Measurements from ENCODE around the gene PHLPP1. TPM values are rescaled to one million over a fixed set of nuclear protein-coding genes. Genes with fewer than 3 reads are reported as not detected.

The PHLPP1 gene
- total RNA-seq, 1 experiment from 2014 or later: 14.1 TPM

DNA sequence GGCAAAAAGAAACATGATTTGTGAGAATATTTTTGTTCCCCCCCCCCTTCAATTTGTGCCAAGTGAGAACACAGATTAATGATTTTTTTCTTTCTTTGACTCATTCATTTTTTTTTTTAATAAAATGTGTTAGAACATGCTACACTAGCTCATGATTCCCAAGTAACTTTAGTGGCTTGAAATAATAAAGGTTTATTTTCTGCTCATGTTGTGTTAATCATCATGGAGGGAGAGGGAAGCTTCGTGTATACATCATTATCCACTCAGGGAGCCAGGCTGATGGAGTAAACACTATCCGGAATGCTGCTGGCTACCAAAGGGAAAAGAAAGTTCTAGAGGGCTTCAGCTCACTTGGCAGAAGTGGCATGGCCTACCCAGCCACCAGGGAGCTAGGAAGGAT lies 40.6 kb downstream of the PHLPP1 start:
- H4K20me1 ChIP-seq (ENCODE audit: low read length): no peaks in the 10 kb centered on the region
- H3K27me3 ChIP-seq (ENCODE audit: low read length): no peaks in the 10 kb centered on the region
- no peak overlapping the region for H3K4me3 ChIP-seq (ENCODE audit: low read length)
- no peak overlapping the region for H3K4me2 ChIP-seq (ENCODE audit: low read length)
- ATAC-seq (no peak), DNase-seq (no peak)
- TF ChIP-seq EZH2phosphoT487 (IDR thresholded peaks at IDR 0.05; ENCODE audit: borderline replicate concordance, low read length) (no peak), EZH2 (IDR thresholded peaks at IDR 0.05; ENCODE audit: low read length, unreplicated experiment) (no peak)
- TF ChIP-seq, protein P1, sequence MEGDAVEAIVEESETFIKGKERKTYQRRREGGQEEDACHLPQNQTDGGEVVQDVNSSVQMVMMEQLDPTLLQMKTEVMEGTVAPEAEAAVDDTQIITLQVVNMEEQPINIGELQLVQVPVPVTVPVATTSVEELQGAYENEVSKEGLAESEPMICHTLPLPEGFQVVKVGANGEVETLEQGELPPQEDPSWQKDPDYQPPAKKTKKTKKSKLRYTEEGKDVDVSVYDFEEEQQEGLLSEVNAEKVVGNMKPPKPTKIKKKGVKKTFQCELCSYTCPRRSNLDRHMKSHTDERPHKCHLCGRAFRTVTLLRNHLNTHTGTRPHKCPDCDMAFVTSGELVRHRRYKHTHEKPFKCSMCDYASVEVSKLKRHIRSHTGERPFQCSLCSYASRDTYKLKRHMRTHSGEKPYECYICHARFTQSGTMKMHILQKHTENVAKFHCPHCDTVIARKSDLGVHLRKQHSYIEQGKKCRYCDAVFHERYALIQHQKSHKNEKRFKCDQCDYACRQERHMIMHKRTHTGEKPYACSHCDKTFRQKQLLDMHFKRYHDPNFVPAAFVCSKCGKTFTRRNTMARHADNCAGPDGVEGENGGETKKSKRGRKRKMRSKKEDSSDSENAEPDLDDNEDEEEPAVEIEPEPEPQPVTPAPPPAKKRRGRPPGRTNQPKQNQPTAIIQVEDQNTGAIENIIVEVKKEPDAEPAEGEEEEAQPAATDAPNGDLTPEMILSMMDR (conservative IDR thresholded peaks at IDR 0.05; ENCODE audit: low read depth, low read length): no peak
- peaks cover 3% of the 10 kb centered on the region for H3F3A ChIP-seq (ENCODE audit: low read length, unreplicated experiment)
- BruUV-seq (replicated peaks): no TSS peak
- H3K9me3 ChIP-seq (ENCODE audit: low read length): no peaks in the 10 kb centered on the region
- ChIA-PET POLR2A (ENCODE audit: unreplicated experiment) (no interaction called here), CTCF (interaction anchor here (0.6 kb wide), 1 partner anchor 39 kb away, joined by 8 read pairs; no protein-coding TSS in a partner anchor)
- H3K4me1 ChIP-seq (ENCODE audit: insufficient read depth, low read length): peaks cover 55% of the 10 kb centered on the region
- H3K79me2 ChIP-seq (ENCODE audit: low read length): peaks cover 88% of the 10 kb centered on the region
- H3K9ac ChIP-seq (ENCODE audit: low read length): no peak overlapping the region
- no peaks in the 10 kb centered on the region for H3K9me2 ChIP-seq (replicated peaks; ENCODE audit: low read length)
- H3K27ac ChIP-seq (ENCODE audit: low read length): no peak overlapping the region
- no peak overlapping the region for H2AFZ ChIP-seq (ENCODE audit: low read length)
- intact Hi-C loops (cut with micrococcal nuclease): no loop called here
- H3K36me3 ChIP-seq (ENCODE audit: low read depth, low read length): no peaks in the 10 kb centered on the region

DNA sequence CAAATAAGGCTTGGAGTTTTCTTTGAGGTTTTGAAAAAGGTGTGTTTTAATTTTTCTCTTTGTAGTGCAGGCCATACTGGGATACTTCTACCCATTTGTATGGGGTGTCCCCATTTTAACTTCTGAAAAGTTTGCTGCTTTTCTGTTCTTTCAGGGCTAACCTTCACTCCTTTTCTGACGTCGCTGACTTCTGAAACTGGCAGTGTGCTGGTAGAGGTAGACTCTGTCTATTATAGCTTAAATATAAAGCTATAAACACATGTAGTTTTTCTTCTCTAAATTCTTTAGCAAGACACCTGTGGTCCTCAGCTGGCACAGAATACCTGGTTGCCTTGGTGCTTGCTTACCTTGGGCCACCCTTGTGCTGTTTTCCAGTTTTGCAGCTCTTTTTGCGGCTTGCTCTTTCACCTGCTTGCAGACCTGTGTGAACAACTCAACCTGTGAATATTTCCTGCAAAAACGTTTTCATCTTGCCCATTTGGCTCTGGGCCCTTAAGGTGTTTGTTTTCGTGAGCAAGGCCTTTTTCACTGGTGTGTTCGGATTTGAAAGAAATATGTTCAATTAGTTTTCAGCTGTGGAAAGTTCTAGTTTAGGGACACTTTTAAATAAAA lies 42.2 kb downstream of the PHLPP1 start:
- no peaks in the 10 kb centered on the region for H3K36me3 ChIP-seq (ENCODE audit: low read depth, low read length)
- TF ChIP-seq EZH2 (IDR thresholded peaks at IDR 0.05; ENCODE audit: low read length, unreplicated experiment) (no peak), EZH2phosphoT487 (IDR thresholded peaks at IDR 0.05; ENCODE audit: borderline replicate concordance, low read length) (no peak)
- TF ChIP-seq, protein P1 (conservative IDR thresholded peaks at IDR 0.05; ENCODE audit: low read depth, low read length): no peak
- H4K20me1 ChIP-seq (ENCODE audit: low read length): no peaks in the 10 kb centered on the region
- no peak overlapping the region for H2AFZ ChIP-seq (ENCODE audit: low read length)
- no peaks in the 10 kb centered on the region for H3K27me3 ChIP-seq (ENCODE audit: low read length)
- peak overlapping the region; percentile 47 for H3K4me3 ChIP-seq (ENCODE audit: low read length)
- CTCF ChIA-PET: interaction anchor here (0.6 kb wide), 1 partner anchor 122 kb away, joined by 6 read pairs; no protein-coding TSS in a partner anchor
- peak overlapping the region; percentile 51 for H3K9ac ChIP-seq (ENCODE audit: low read length)
- H3K4me2 ChIP-seq (ENCODE audit: low read length): peak overlapping the region; percentile 81
- POLR2A ChIA-PET (ENCODE audit: unreplicated experiment): interaction anchor here (0.5 kb wide), 1 partner anchor 42 kb away, joined by 10 read pairs; no protein-coding TSS in a partner anchor
- peak; percentile 65 for ATAC-seq
- peaks cover 50% of the 10 kb centered on the region for H3K4me1 ChIP-seq (ENCODE audit: insufficient read depth, low read length)
- no TSS peak for BruUV-seq (replicated peaks)
- H3K9me3 ChIP-seq (ENCODE audit: low read length): no peaks in the 10 kb centered on the region
- peaks cover 3% of the 10 kb centered on the region for H3F3A ChIP-seq (ENCODE audit: low read length, unreplicated experiment)
- DNase-seq: peak; percentile 93
- intact Hi-C loops (cut with micrococcal nuclease): loop anchor here (1.0 to 2.0 kb wide), 2 partner anchors 38 to 43 kb away; no protein-coding TSS in a partner anchor
- H3K9me2 ChIP-seq (replicated peaks; ENCODE audit: low read length): no peaks in the 10 kb centered on the region
- H3K79me2 ChIP-seq (ENCODE audit: low read length): peaks cover 80% of the 10 kb centered on the region
- H3K27ac ChIP-seq (ENCODE audit: low read length): peak overlapping the region; percentile 89

DNA sequence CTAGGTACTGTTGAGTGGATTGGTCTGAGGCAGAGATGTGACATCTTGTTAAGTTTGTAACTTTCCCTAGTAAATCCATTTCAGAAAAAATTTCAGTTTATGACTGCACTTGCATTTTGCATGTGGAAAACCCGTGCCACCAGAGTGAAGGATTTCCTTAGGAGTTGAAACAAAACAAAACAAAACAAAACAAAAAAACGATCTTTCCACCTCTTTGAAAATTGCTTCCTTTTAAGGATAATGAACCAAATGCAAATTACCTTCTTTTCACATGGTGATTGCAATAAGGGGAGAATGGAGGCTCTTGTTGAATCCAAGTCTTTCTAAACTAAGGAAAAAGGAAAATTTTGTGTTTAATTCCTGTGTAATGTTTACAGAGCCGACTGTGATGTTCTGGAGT lies 43.2 kb downstream of the PHLPP1 start:
- TF ChIP-seq EZH2 (IDR thresholded peaks at IDR 0.05; ENCODE audit: low read length, unreplicated experiment) (no peak), EZH2phosphoT487 (IDR thresholded peaks at IDR 0.05; ENCODE audit: borderline replicate concordance, low read length) (no peak)
- TF ChIP-seq, protein P1 (conservative IDR thresholded peaks at IDR 0.05; ENCODE audit: low read depth, low read length): no peak
- no peaks in the 10 kb centered on the region for H4K20me1 ChIP-seq (ENCODE audit: low read length)
- no peaks in the 10 kb centered on the region for H3K36me3 ChIP-seq (ENCODE audit: low read depth, low read length)
- peaks cover 61% of the 10 kb centered on the region for H3K4me1 ChIP-seq (ENCODE audit: insufficient read depth, low read length)
- ChIA-PET POLR2A (ENCODE audit: unreplicated experiment) (interaction anchor here (0.7 kb wide), 1 partner anchor 24 kb away, joined by 5 read pairs; no protein-coding TSS in a partner anchor), CTCF (no interaction called here)
- DNase-seq (no peak), ATAC-seq (no peak)
- peak overlapping the region; percentile 13; the same call in 1 of the 2 replicates for H3K4me3 ChIP-seq (ENCODE audit: low read length)
- no peak overlapping the region for H2AFZ ChIP-seq (ENCODE audit: low read length)
- no TSS peak for BruUV-seq (replicated peaks)
- intact Hi-C loops (cut with micrococcal nuclease): loop anchor here (2.0 kb wide), 1 partner anchor 42 kb away; no protein-coding TSS in a partner anchor
- peak overlapping the region; percentile 51 for H3K9ac ChIP-seq (ENCODE audit: low read length)
- peak overlapping the region; percentile 89 for H3K27ac ChIP-seq (ENCODE audit: low read length)
- H3K9me2 ChIP-seq (replicated peaks; ENCODE audit: low read length): no peaks in the 10 kb centered on the region
- no peaks in the 10 kb centered on the region for H3K27me3 ChIP-seq (ENCODE audit: low read length)
- H3F3A ChIP-seq (ENCODE audit: low read length, unreplicated experiment): peaks cover 3% of the 10 kb centered on the region
- no peaks in the 10 kb centered on the region for H3K9me3 ChIP-seq (ENCODE audit: low read length)
- H3K79me2 ChIP-seq (ENCODE audit: low read length): peaks cover 77% of the 10 kb centered on the region
- peak overlapping the region; percentile 81 for H3K4me2 ChIP-seq (ENCODE audit: low read length)

All from PC-3 (cell line).